ENCODE results near the gene MUC4.
"Not testable (repeated sequence)": the region's sequence is repeated elsewhere in the genome, so short reads cannot be mapped to it uniquely, and the experiment has no call there.

The MUC4 gene

GRCh38 chr3:195736866-195737490 lies 74.8 kb downstream of the MUC4 start:
- no peak for DNase-seq

DNA sequence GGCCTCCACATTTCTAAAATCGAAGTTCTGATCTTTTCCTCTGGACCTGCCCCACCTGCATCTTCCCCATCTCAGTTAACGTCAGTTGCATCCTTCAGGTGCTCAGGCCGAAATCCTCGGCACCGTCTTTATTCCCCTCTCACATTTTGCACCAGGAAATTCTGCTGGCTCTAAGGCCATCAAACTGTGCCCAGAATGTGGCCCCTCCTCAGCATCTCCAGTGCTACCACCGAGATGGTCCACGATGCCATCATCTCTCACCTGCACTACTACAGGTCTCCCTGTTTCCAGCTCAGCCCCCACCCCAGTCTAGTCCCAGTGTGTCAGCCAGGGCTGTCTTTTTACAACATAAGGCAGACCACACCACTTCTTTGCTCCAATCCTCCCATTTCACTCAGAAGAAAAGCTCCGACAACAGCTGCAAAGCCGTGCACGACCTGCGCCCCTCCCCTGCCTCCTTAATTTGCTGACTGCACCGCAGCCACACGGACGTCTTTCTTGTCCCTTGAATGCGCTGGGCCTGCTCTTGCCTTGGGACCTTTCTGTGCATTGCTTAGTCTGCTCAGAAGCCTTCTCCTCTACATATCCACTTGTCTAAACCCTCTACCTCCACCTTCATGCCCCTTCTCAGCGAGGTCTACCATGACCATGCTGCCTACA lies 76.6 kb downstream of the MUC4 start:
- no peak for DNase-seq

DNA sequence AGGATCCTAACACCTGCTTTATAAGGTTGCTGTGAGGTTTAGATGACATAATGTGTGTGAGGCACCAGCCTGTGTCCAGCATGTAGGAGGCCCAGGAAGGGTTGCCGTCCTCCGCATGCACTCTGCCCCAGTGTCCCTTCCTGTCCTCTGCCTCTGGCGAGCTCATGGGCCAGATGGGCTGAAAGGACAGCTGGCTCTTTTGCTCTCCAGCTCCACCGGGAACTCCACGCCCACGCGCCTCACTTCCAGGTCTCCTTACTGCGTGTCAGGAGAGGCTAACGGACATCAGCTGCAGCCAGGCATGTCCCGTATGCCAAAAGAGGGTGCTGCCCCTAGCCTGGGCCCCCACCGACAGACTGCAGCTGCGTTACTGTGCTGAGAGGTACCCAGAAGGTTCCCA lies 78.8 kb downstream of the MUC4 start:
- no peak for DNase-seq

- no peak for DNase-seq
Observed at GRCh38 chr3:195731356-195731905, 80.3 kb downstream of the MUC4 start.

DNA sequence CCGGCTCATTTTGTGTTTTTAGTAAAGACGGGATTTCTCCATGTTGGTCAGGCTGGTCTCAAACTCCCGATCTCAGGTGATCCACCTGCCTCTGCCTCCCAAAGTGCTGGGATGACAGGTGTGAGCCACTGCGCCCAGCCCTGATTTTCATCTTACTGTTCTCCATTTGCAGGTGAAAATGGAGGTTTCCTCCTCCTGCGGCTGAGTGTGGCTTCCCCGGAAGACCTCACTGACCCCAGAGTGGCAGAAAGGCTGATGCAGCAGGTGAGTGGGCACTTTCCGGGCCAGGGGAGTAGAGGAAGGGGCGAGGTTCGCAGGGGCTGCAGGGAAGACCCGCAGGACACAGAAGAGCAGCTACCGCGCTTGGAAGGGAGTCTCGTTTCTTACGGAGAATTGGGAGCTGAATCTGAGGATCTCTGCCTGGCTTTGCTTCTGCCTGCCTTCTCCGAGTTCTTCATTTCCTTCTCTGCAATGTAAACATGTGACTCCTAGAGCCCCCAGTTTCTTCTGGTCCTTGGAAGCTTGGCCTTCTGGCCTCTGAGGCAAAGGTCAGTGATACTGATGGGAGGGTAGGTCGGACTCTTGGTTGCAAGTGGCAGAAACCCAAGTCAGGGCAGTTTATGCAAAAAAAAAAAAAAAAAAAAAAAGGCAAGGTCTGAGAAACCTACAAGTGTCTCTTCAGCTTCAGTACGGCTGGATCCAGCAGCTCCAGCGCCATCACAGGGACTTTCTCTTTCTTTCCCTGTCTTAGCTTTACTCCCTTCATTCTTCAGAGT lies 82.1 kb downstream of the MUC4 start:
- no peak for DNase-seq

DNA sequence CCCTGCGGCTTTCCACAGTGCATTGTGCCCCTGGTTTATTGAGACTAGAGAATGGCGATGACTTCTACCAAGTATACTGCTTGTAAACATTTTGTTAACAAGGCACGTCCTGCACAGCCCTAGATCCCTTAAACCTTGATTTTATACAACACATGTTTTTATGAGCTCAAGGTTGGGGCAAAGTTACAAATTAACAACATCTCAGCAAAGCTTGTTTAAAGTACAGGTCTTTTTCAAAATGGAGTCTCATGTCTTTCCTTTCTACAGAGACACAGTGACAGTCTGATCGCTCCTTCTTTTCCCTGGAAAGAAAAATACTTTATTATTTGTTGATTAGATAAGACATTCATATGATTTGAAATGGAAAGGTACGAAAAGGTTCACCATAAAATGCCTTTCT lies 82.9 kb downstream of the MUC4 start:
- DNase-seq = not testable (repeated sequence)

DNA sequence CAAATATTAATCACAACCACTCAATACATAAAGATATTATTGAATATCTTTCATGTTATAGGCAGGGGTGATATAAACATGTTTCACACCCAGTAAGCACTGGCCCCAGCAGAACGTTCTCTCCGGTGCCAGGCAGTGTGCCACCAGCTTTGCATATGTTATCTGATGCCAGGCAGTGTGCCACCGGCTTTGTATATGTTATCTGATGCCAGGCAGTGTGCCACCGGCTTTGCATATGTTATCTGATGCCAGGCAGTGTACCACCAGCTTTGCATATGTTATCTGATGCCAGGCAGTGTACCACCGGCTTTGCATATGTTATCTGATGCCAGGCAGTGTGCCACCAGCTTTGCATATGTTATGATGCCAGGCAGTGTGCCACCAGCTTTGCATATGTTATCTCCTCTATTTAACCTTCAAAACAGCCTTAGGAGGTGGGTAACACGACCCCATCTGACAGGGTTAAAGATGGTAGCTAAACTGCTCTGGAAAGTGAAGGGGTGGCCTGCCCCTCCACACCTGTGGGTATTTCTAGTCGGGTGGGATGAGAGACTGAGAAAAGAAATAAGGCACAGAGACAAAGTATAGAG lies 84.0 kb downstream of the MUC4 start:
- DNase-seq = no peak

DNA sequence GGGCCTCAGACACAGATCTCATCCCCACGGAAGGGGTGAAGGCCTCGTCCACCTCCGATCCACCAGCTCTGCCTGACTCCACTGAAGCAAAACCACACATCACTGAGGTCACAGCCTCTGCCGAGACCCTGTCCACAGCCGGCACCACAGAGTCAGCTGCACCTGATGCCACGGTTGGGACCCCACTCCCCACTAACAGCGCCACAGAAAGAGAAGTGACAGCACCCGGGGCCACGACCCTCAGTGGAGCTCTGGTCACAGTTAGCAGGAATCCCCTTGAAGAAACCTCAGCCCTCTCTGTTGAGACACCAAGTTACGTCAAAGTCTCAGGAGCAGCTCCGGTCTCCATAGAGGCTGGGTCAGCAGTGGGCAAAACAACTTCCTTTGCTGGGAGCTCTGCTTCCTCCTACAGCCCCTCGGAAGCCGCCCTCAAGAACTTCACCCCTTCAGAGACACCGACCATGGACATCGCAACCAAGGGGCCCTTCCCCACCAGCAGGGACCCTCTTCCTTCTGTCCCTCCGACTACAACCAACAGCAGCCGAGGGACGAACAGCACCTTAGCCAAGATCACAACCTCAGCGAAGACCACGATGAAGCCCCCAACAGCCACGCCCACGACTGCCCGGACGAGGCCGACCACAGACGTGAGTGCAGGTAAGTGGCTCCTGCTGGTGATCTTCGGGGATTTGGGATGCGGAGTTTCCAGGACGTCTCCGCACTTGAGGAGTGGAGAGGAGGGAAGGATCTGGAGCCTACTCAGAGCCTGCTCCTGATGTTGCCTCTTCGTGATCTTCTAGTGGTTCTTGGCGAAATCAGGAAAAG lies 85.6 kb downstream of the MUC4 start:
- not testable (repeated sequence) for DNase-seq

- DNase-seq = not testable (repeated sequence)
Observed at GRCh38 chr3:195724363-195724762, 87.4 kb downstream of the MUC4 start.

- DNase-seq = not testable (repeated sequence)
Observed at GRCh38 chr3:195722996-195723345, 88.8 kb downstream of the MUC4 start.

- not testable (repeated sequence) for DNase-seq
Observed at GRCh38 chr3:195722139-195722995, 89.4 kb downstream of the MUC4 start.

GRCh38 chr3:195720831-195721506 lies 90.8 kb downstream of the MUC4 start, which contains the start of gene MUC20:
Gene MUC20 (plus strand): TSS chr3:195720978. CDS start chr3:195721008, 30 bp downstream.
- not testable (repeated sequence) for DNase-seq

- DNase-seq = not testable (repeated sequence)
Observed at GRCh38 chr3:195719514-195720254, 92.0 kb downstream of the MUC4 start.

DNA sequence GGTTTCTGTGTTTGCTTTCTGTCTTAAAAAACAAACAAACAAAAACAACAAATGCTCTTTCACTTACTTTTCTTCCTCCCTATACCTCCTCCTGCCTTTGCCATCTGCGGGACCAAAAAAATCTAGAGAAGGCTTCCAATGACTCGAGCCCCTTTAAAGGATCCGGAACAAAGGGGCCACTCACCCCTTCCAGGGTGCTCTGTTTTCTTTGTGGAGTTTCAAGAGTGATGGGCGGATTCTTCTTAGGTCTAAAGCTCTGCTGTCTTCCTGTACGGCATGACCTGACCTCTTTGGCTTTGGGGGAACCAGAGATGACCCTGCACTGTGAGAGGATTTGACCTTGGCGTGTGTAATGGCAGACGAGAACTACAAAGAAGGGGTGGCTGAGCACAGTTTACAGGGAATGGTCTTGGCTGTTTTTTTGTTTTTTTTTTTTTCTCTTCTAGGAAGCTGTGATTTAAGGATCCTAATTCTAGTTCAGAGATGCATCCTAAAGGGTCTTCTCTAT lies 93.2 kb downstream of the MUC4 start:
- no peak for DNase-seq

GRCh38 chr3:195717852-195718476 lies 93.8 kb downstream of the MUC4 start:
- DNase-seq = no peak

GRCh38 chr3:195717416-195717815 lies 94.3 kb downstream of the MUC4 start:
- no peak for DNase-seq

DNA sequence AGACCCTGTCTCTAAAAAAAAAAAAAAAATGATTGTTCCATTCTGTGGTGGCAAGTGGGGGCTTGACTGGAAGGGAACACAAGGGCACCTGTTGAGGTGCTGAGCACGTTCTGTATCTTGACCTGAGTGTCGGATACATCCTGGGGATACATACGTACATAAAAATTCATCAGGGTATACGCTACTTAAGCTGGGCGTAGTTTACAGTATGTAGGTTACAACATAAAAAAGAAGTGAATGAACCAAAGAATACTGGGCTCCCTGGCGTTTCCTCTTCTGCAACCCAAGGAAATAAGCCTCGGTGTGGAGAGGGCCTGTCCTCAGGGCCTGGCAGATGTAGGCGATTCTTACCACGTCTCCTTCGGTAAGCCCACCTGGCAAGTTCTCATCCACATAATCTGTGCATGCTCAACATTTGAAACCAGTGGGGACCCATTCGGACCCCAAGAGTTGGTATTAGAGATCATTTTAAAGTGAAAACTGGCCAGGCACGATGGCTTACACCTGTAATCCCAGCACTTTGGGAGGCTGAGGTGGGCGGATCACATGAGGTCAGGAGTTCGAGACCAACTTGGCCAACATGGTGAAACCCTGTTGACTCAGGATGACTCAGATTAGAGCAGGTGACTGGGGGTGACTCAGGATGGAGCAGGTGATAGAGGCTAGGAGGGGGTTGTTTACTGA lies 96.0 kb downstream of the MUC4 start:
- DNase-seq = no peak

GRCh38 chr3:195715134-195715533 lies 96.6 kb downstream of the MUC4 start:
- DNase-seq = no peak

Measured in NCI-H1694 (cell line).